ENCODE measurements around the gene UBE2O. TPM values are rescaled to one million over a fixed set of nuclear protein-coding genes. Genes with fewer than 3 reads are reported as not detected.

Gene UBE2O
- total and polyA plus RNA-seq, 11 donors = 16.0 to 36.1 (median 30.7) TPM

GRCh38 chr17:76378548-76379274, 74.2 kb downstream of the UBE2O start:
- no peak for DNase-seq
- WGBS, 4 donors = 86 to 95% (median 91%) methylated on average over 5 of the region's 5 CpGs
- no peak for ATAC-seq
- Histone ChIP-seq H3K36me3 (no peaks in the 10 kb centered on the region), H3K4me1 (peaks cover 0 to 36% (median 19%) of the 10 kb centered on the region in 12 donors), H3K4me3 (no peak overlapping the region), H3K27ac (no peak overlapping the region), H3K27me3 (no peaks in the 10 kb centered on the region), H3K9me3 (no peaks in the 10 kb centered on the region)
- no peak for TF ChIP-seq POLR2A (IDR thresholded peaks at IDR 0.05)
- intact Hi-C loops (cut with DNase I) = no loop called here

- H3K4me1 ChIP-seq = peaks cover 0 to 19% (median 12%) of the 10 kb centered on the region in 12 donors
- no peak overlapping the region for H3K4me3 ChIP-seq
- no peaks in the 10 kb centered on the region for H3K27me3 ChIP-seq
- no peak for TF ChIP-seq POLR2A (IDR thresholded peaks at IDR 0.05)
- TF ChIP-seq CTCF (IDR thresholded peaks at IDR 0.05) = no peak
- peak in 2 of 5 donors; percentile 42 to 50 for DNase-seq
- intact Hi-C loops (cut with DNase I) = no loop called here
- peak; percentile 30 to 63 (median 59) for ATAC-seq
- H3K9me3 ChIP-seq = no peaks in the 10 kb centered on the region
- H3K27ac ChIP-seq = peak overlapping the region in 7 of 12 donors; percentile 12 to 63 (median 44)
- no peaks in the 10 kb centered on the region for H3K36me3 ChIP-seq
- 50 to 68% (median 58%) methylated on average over 4 to 8 of the region's 8 CpGs for WGBS, 4 donors
These were observed 76.4 kb downstream of the UBE2O start for GRCh38 chr17:76376318-76377133.

GRCh38 chr17:76371656-76372628, 81.0 kb downstream of the UBE2O start:
- WGBS, 4 donors = 94 to 97% (median 96%) methylated on average over 16 of the region's 16 CpGs
- Histone ChIP-seq H3K4me3 (no peak overlapping the region), H3K9me3 (no peaks in the 10 kb centered on the region), H3K36me3 (no peaks in the 10 kb centered on the region), H3K27me3 (no peaks in the 10 kb centered on the region), H3K27ac (no peak overlapping the region), H3K4me1 (peaks cover 0 to 38% (median 26%) of the 10 kb centered on the region in 12 donors)
- intact Hi-C loops (cut with DNase I) = loop anchor here in 1 of 10 donors (2.0 kb wide), 1 partner anchor 21 kb away; no protein-coding TSS in a partner anchor
- TF ChIP-seq POLR2A (IDR thresholded peaks at IDR 0.05) (no peak), CTCF (IDR thresholded peaks at IDR 0.05) (no peak)
- ATAC-seq (no peak), DNase-seq (no peak)
